Fibroblast of the conjunctiva (primary cell): ENCODE measurements around the gene EVA1C.
"Not testable (repeated sequence)": the region's sequence is repeated elsewhere in the genome, so short reads cannot be mapped to it uniquely, and the experiment has no call there.

Source experiments
- DNase-seq: peaks from one replicate; pipeline ENCODE4 v3.0.0-alpha.2; 2010; ENCODE audit warnings: low read depth

Gene EVA1C

GRCh38 chr21:32530809-32531208 lies 118.3 kb downstream of the EVA1C start:
- not testable (repeated sequence) for DNase-seq

GRCh38 chr21:32531561-32531960 lies 119.1 kb downstream of the EVA1C start:
- DNase-seq = not testable (repeated sequence)

GRCh38 chr21:32532636-32533035 lies 120.1 kb downstream of the EVA1C start:
- DNase-seq = no peak

- no peak for DNase-seq
Measured at GRCh38 chr21:32533053-32533452, 120.5 kb downstream of the EVA1C start.

- DNase-seq = no peak
Measured at GRCh38 chr21:32533611-32534010, 121.1 kb downstream of the EVA1C start.

GRCh38 chr21:32534113-32534512 lies 121.6 kb downstream of the EVA1C start:
- DNase-seq = no peak

GRCh38 chr21:32535612-32536011 lies 123.1 kb downstream of the EVA1C start:
- no peak for DNase-seq

GRCh38 chr21:32537569-32537881 lies 125.0 kb downstream of the EVA1C start:
- DNase-seq = no peak

GRCh38 chr21:32538147-32538792 lies 125.8 kb downstream of the EVA1C start:
- no peak for DNase-seq

- DNase-seq = no peak
Measured at GRCh38 chr21:32539378-32539777, 126.9 kb downstream of the EVA1C start.

- DNase-seq = not testable (repeated sequence)
Measured at GRCh38 chr21:32543056-32543455, 130.6 kb downstream of the EVA1C start.

- DNase-seq = no peak
Measured at GRCh38 chr21:32543975-32544374, 131.5 kb downstream of the EVA1C start.

- DNase-seq = no peak
Measured at GRCh38 chr21:32544697-32545096, 132.2 kb downstream of the EVA1C start.

GRCh38 chr21:32545948-32546441 lies 133.5 kb downstream of the EVA1C start:
- no peak for DNase-seq

- DNase-seq = no peak
Measured at GRCh38 chr21:32547018-32547417, 134.5 kb downstream of the EVA1C start.

- no peak for DNase-seq
Measured at GRCh38 chr21:32548978-32549377, 136.5 kb downstream of the EVA1C start.

GRCh38 chr21:32549440-32549839 lies 136.9 kb downstream of the EVA1C start:
- no peak for DNase-seq

GRCh38 chr21:32549886-32550285 lies 137.4 kb downstream of the EVA1C start:
- DNase-seq = no peak

GRCh38 chr21:32554832-32555638 lies 142.5 kb downstream of the EVA1C start:
- peak; percentile 18 for DNase-seq

GRCh38 chr21:32558106-32558505 lies 145.6 kb downstream of the EVA1C start:
- no peak for DNase-seq

- DNase-seq = no peak
Measured at GRCh38 chr21:32559006-32559610, 146.6 kb downstream of the EVA1C start.

GRCh38 chr21:32560896-32561295 lies 148.4 kb downstream of the EVA1C start:
- no peak for DNase-seq

GRCh38 chr21:32561476-32561875 lies 149.0 kb downstream of the EVA1C start:
- not testable (repeated sequence) for DNase-seq
